Measurements from ENCODE around the gene NCF2. TPM values are rescaled to one million over a fixed set of nuclear protein-coding genes. Genes with fewer than 3 reads are reported as not detected.

Gene NCF2
- total RNA-seq, 4 donors from 2014 or later: 5.2 to 26.0 (median 9.5) TPM

DNA sequence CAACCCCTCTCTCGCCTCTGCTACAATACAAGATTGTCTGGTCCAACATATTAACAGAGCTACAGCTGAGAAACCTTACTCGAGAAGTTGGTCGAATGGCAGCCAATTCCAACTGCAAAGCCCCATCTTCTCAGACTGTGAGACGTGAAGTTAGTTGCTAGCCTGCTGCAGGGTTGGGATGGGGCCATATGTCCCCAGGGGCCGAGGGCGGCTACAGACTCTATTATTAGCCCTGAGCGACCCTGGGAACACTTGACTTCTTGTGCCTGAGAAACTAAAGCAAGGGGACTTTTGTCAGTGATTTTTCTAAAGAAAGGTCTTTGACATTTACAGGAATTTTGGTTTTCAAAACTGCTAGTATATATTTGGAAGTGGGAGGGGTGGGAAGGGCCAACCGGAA, 13.7 kb downstream of the NCF2 start:
- Histone ChIP-seq H3K36me3 (no peaks in the 10 kb centered on the region), H3K27ac (replicated peaks in 1 of 4) (peak overlapping the region in 1 of 4 donors; percentile 46), H3K9me3 (no peaks in the 10 kb centered on the region), H3K27me3 (no peaks in the 10 kb centered on the region), H3K4me1 (peaks cover 0 to 7% (median 1%) of the 10 kb centered on the region in 4 donors), H3K4me3 (no peak overlapping the region)
- intact Hi-C loops (cut with DNase I): no loop called here
- WGBS: 72% methylated on average over 8 of the region's 8 CpGs
- TF ChIP-seq EP300 (IDR thresholded peaks at IDR 0.05) (no peak), POLR2AphosphoS5 (IDR thresholded peaks at IDR 0.05) (no peak), POLR2A (IDR thresholded peaks at IDR 0.05; ENCODE audit: low read depth) (no peak)
- TF ChIP-seq, protein P1, sequence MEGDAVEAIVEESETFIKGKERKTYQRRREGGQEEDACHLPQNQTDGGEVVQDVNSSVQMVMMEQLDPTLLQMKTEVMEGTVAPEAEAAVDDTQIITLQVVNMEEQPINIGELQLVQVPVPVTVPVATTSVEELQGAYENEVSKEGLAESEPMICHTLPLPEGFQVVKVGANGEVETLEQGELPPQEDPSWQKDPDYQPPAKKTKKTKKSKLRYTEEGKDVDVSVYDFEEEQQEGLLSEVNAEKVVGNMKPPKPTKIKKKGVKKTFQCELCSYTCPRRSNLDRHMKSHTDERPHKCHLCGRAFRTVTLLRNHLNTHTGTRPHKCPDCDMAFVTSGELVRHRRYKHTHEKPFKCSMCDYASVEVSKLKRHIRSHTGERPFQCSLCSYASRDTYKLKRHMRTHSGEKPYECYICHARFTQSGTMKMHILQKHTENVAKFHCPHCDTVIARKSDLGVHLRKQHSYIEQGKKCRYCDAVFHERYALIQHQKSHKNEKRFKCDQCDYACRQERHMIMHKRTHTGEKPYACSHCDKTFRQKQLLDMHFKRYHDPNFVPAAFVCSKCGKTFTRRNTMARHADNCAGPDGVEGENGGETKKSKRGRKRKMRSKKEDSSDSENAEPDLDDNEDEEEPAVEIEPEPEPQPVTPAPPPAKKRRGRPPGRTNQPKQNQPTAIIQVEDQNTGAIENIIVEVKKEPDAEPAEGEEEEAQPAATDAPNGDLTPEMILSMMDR (IDR thresholded peaks at IDR 0.05): no peak
- DNase-seq (ENCODE audit: extremely low spot score): no peak

DNA sequence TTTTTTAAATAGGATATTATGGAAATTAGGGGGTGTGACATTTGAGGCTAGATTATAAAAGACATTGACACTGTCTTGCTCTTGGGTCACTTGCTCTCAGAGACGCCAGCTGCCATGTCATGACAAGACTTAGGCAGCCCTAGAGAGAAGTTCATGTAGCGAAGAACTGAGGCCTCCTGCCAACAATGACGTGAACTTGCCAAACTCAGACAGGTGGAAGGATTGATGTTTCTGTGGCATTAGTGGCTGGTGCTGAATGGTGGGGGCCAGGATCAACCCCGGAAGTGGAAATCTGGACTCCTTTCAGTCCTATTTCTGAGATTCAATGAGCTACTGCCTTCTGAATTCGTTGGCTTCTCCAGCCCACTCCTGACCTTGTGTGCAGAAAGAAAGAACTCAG, 14.7 kb downstream of the NCF2 start:
- peaks cover 0 to 7% (median 1%) of the 10 kb centered on the region in 4 donors for H3K4me1 ChIP-seq
- TF ChIP-seq POLR2A (IDR thresholded peaks at IDR 0.05; ENCODE audit: low read depth): no peak
- TF ChIP-seq EP300 (IDR thresholded peaks at IDR 0.05): no peak
- TF ChIP-seq, protein P1 (IDR thresholded peaks at IDR 0.05): no peak
- no peak for TF ChIP-seq POLR2AphosphoS5 (IDR thresholded peaks at IDR 0.05)
- no peak overlapping the region for H3K27ac ChIP-seq (replicated peaks in 1 of 4)
- 88% methylated on average over 5 of the region's 5 CpGs for WGBS
- no peak for DNase-seq (ENCODE audit: extremely low spot score)
- H3K4me3 ChIP-seq: no peak overlapping the region
- H3K36me3 ChIP-seq: no peaks in the 10 kb centered on the region
- no peaks in the 10 kb centered on the region for H3K27me3 ChIP-seq
- no peaks in the 10 kb centered on the region for H3K9me3 ChIP-seq
- intact Hi-C loops (cut with DNase I): no loop called here

- Histone ChIP-seq H3K4me3 (no peak overlapping the region), H3K36me3 (no peaks in the 10 kb centered on the region), H3K9me3 (no peaks in the 10 kb centered on the region), H3K4me1 (peaks cover 0 to 14% (median 8%) of the 10 kb centered on the region in 4 donors), H3K27me3 (no peaks in the 10 kb centered on the region), H3K27ac (replicated peaks in 1 of 4) (no peak overlapping the region)
- 77% methylated on average over 1 of the region's 1 CpG for WGBS
- DNase-seq (ENCODE audit: extremely low spot score): no peak
- TF ChIP-seq EP300 (IDR thresholded peaks at IDR 0.05) (no peak), POLR2A (IDR thresholded peaks at IDR 0.05; ENCODE audit: low read depth) (no peak), POLR2AphosphoS5 (IDR thresholded peaks at IDR 0.05) (no peak)
- TF ChIP-seq, protein P1 (IDR thresholded peaks at IDR 0.05): no peak
- intact Hi-C loops (cut with DNase I): no loop called here
Measured at GRCh38 chr1:183572721-183573120, 17.5 kb downstream of the NCF2 start.

DNA sequence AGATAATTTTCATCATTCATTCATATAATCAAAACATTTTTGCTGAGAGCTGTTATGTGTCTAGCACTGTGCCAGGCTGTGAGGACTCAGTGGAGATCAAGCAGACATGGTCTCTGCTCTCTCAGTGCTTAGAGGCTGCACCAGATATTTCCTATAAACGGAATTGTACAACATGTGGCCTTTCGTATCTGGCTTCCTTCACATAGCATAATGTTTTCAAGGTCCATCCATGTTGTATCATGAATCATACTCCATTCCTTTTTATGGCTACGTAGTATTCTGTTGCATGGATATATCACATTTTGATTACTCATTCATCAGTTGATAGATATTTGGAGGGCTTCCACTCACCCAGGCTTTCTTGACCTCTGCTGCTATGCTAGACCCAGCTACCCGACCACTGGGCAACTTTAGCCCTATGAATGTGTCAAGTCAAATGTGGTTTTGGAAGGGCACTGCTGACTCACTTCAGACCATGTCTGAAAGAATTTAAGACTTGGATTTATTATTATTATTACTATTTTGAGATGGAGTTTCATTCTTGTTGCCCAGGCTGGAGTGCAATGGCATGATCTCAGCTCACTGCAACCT, 18.5 kb downstream of the NCF2 start:
- H3K9me3 ChIP-seq: no peaks in the 10 kb centered on the region
- no peaks in the 10 kb centered on the region for H3K36me3 ChIP-seq
- H3K4me3 ChIP-seq: no peak overlapping the region
- no peaks in the 10 kb centered on the region for H3K27me3 ChIP-seq
- no peak overlapping the region for H3K27ac ChIP-seq (replicated peaks in 1 of 4)
- intact Hi-C loops (cut with DNase I): no loop called here
- H3K4me1 ChIP-seq: peaks cover 5 to 20% (median 13%) of the 10 kb centered on the region in 4 donors
- no peak for DNase-seq (ENCODE audit: extremely low spot score)
- TF ChIP-seq EP300 (IDR thresholded peaks at IDR 0.05) (no peak), POLR2A (IDR thresholded peaks at IDR 0.05; ENCODE audit: low read depth) (no peak), POLR2AphosphoS5 (IDR thresholded peaks at IDR 0.05) (no peak)
- TF ChIP-seq, protein P1 (IDR thresholded peaks at IDR 0.05): no peak
- WGBS: 85% methylated on average over 4 of the region's 4 CpGs

GRCh38 chr1:183570451-183570850, 19.8 kb downstream of the NCF2 start:
- no peak for DNase-seq (ENCODE audit: extremely low spot score)
- intact Hi-C loops (cut with DNase I): no loop called here
- no peaks in the 10 kb centered on the region for H3K36me3 ChIP-seq
- H3K27ac ChIP-seq (replicated peaks in 1 of 4): no peak overlapping the region
- H3K27me3 ChIP-seq: no peaks in the 10 kb centered on the region
- peaks cover 5 to 20% (median 13%) of the 10 kb centered on the region in 4 donors for H3K4me1 ChIP-seq
- H3K4me3 ChIP-seq: no peak overlapping the region
- TF ChIP-seq EP300 (IDR thresholded peaks at IDR 0.05): no peak
- TF ChIP-seq, protein P1 (IDR thresholded peaks at IDR 0.05): no peak
- TF ChIP-seq POLR2AphosphoS5 (IDR thresholded peaks at IDR 0.05): no peak
- TF ChIP-seq POLR2A (IDR thresholded peaks at IDR 0.05; ENCODE audit: low read depth): no peak
- WGBS: 85% methylated on average over 4 of the region's 4 CpGs
- H3K9me3 ChIP-seq: no peaks in the 10 kb centered on the region

Measured in esophagus muscularis mucosa (tissue), 4 donors.